Heart left ventricle (tissue), 16 donors: ENCODE data around the gene PTGDR2. TPM values are rescaled to one million over a fixed set of nuclear protein-coding genes. Genes with fewer than 3 reads are reported as not detected.

ENCODE experiments used
- ATAC-seq, 4 donors: fragments of 200-7000 bp; cut with Tn5 transposase; one replicate each; pipeline ENCODE4 v1.9.1; 2020 to 2022; ENCODE audit warnings: moderate library complexity in 4 of 4, mild to moderate bottlenecking in 3 of 4, moderate number of reproducible peaks in 1 of 4
- DNase-seq, 5 donors: peaks; one replicate each; pipeline ENCODE4 v3.0.0-alpha.2; 2020
- H3K27ac ChIP-seq, 12 donors: fragments of 200-600 bp; sonication (generic) in 4 of 12; one replicate each; pipeline versions ENCODE4 v1.5.0 to v1.8.0; 2016 to 2022; ENCODE audit warnings: mild to moderate bottlenecking in 2 of 12
- H3K27me3 ChIP-seq, 9 donors: fragments of 200-600 bp; sonication (generic) in 2 of 9; one replicate each; pipeline versions ENCODE4 v1.5.1 to v1.8.0; 2016 to 2022; ENCODE audit warnings: mild to moderate bottlenecking in 3 of 9
- H3K36me3 ChIP-seq, 9 donors: fragments of 200-600 bp; sonication (generic) in 2 of 9; one replicate each; pipeline versions ENCODE4 v1.5.0 to v1.8.0; 2018 to 2022; ENCODE audit warnings: mild to moderate bottlenecking in 2 of 9
- H3K4me1 ChIP-seq, 12 donors: fragments of 200-600 bp; sonication (generic) in 4 of 12; one replicate each; pipeline versions ENCODE4 v1.5.0 to v1.8.0; 2016 to 2022; ENCODE audit warnings: mild to moderate bottlenecking in 3 of 12
- H3K4me3 ChIP-seq, 12 donors: fragments of 200-600 bp; sonication (generic) in 4 of 12; one replicate each; pipeline versions ENCODE4 v1.5.0 to v1.8.0; 2017 to 2022; ENCODE audit warnings: mild to moderate bottlenecking in 9 of 12, moderate library complexity in 4 of 12
- H3K9me3 ChIP-seq, 12 donors: fragments of 200-600 bp; sonication (generic) in 4 of 12; one replicate each; pipeline versions ENCODE4 v1.5.0 to v1.8.0; 2016 to 2022; ENCODE audit warnings: mild to moderate bottlenecking in 1 of 12
- POLR2A ChIP-seq, 2 donors: fragments of 450-650 bp; IDR thresholded peaks; one replicate each; pipeline ENCODE4 v1.6.1; 2017; ENCODE audit warnings: antibody characterized with exemption in 2 of 2, mild to moderate bottlenecking in 2 of 2, moderate library complexity in 2 of 2
- whole genome bisulfite sequencing, 4 donors: extraction: QIAGEN DNeasy Blood & Tissue Kit in 2 of 4; methylation state at CpG; one replicate each; pipeline versions ENCODE4 v1.1.5 to v1.1.7; 2013 to 2018; 5-methylcytosine and 5-hydroxymethylcytosine counted together
- intact Hi-C, 10 donors: fragments of 100-400 bp; cut with DNase I; formaldehyde crosslinking; loops; one replicate each; pipeline versions ENCODE4 v1.11.1 to v1.14.2; 2022
- polyA plus RNA-seq, 2 donors: library from polyadenylated mRNA; stranded (reverse); fragments of 200-250 nt; gene quantifications; one replicate each; pipeline ENCODE4 v1.2.3, GENCODE V29; 2013
- total RNA-seq, 9 donors: library from RNA; depleted of rRNA in 2 of 9; stranded (reverse); fragments of >200 nt in 2 of 9; fragmentation: NEBNext Ultra II Directional in 3 of 9; extraction: Animal tissue kit (Norgen Biotek cat#: 25700) in 3 of 9; gene quantifications; one replicate each; pipeline versions ENCODE4 v1.1.0 to v1.2.4, GENCODE V29; 2016 to 2023
- TF ChIP-seq, protein P1 (sequence below), 12 donors: fragments of 200-600 bp; sonication (generic) in 4 of 12; IDR thresholded peaks; one replicate each; pipeline versions ENCODE4 v1.5.0 to v1.8.0; 2018 to 2022; ENCODE audit warnings: antibody characterized with exemption in 12 of 12, mild to moderate bottlenecking in 5 of 12
- donor health status: ischemic (EF 13 %, LVEDD 7.1; RV severe dilation, severe dysfunction).
- donor health status: healthy with polysubstance abuse.
- donor health status: DM: no; HTN: yes; CAD: no.
- donor health status: DM: no; HTN: no; CAD: no.
- donor health status: ischemic (EF 25% LVEDD 6.9; RV normal size, moderate dysfunction).
- donor health status: ischemic (EF 25% LVEDD 5.7; RV mildly dilated, moderate dysfunction).
- donor health status: healthy.
- donor health status: DM: yes; HTN: yes; CAD: no.
- donor health status: ischemic (EF 35%, LVEDD 5.7; RV mildly dilated, moderate dysfunction).
- donor health status: nonischemic (EF 11% LVEDD 7.7; RV severe dilation, severe dysfunction).
- donor health status: DM: yes; HTN: yes; CAD: no.
- donor health status: PGD.
- donor health status: ischemic (EF 29% LVEDD 5.4; RV normal size, mild dysfunction).
- donor health status: nonischemic (EF 23%, LVEDD 6.1; RV moderate dilation, normal function).

PTGDR2 gene
- total and polyA plus RNA-seq, 11 donors, result 0.61 to 7.9 (median 1.4) TPM

DNA sequence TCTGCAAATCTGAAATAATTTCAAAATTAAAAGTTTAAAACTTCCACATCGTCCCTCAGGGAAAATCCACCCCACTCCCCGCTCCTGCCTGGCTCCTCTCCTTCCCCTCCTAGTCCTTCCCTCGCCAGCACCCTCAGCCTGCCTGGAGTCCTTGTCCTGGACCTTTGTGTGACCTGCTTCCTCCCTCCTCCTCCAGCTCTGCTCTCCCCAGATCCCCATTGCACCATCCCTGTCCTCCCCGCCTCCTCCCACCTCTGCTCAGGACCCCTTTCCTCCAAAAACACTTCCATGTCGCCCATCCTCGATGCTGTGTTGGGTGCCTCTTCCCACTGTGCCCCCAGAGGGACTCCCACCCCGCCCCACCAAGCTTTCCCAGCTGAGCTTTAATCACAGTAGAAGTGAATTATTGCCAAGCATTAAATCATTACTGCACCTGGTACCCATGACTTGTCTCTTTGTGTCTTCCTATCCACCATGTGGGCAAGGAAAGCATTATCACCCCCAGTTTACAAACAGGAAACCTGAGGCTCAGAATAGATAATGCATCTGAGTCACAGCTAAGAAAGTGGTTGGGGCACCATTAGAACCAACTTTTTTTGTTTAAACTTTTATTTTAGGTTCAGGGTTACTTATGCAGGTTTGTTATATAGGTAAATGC, 9.2 kb upstream of the PTGDR2 start:
- no peak overlapping the region for H3K4me3 ChIP-seq

DNA sequence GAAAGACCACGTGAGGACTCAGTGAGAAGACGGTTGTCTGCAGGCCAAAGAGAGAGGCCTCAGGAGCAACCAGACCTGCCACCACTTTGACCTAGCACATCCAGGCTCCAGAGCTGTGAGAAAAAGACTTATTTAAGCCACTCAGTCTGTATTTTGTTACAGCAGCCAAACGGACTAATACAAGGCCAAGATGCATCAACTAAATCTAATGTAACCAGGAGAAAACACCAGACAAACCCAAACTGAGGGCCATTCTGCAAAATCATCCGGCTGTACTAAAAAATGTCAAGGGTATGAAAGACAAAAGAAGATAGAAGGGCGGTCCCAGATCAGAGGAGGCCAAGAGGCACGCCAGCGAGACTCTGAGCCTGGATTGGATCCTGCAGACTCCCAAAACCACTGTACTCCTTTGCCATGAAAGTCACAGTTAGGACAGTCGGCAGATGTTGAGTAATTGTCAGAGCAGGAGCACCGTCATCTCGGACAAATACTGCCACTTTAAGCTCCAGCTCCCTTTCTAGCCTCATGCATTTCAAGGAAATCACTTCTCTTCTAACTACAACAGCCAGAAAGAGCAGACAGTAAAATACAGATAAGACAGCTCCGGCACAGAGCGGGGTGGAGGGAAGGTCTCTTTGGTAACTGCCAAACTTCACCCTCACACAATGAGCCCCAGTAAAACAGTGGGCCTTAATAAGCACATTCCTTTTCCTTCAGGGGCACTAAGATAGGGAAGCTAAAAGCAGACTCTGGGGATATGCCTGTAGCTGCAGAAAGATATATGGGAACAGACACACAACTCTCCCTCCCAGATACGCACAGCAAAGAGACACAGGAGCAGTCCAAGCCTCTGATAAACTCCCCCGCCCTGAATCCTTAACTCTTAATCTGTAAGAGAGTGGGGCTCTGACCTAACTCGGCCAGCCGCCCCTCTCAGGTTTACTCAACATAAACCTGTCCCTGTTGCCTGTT, 8.1 kb upstream of the PTGDR2 start:
- ATAC-seq (no peak), DNase-seq (peak in 2 of 5 donors; percentile 6 to 10)
- Histone ChIP-seq H3K9me3 (no peaks in the 10 kb centered on the region), H3K27me3 (no peaks in the 10 kb centered on the region), H3K27ac (no peak overlapping the region), H3K4me3 (no peak overlapping the region), H3K4me1 (peaks cover 0 to 4% (median 0%) of the 10 kb centered on the region in 12 donors), H3K36me3 (no peaks in the 10 kb centered on the region)
- TF ChIP-seq, protein P1, sequence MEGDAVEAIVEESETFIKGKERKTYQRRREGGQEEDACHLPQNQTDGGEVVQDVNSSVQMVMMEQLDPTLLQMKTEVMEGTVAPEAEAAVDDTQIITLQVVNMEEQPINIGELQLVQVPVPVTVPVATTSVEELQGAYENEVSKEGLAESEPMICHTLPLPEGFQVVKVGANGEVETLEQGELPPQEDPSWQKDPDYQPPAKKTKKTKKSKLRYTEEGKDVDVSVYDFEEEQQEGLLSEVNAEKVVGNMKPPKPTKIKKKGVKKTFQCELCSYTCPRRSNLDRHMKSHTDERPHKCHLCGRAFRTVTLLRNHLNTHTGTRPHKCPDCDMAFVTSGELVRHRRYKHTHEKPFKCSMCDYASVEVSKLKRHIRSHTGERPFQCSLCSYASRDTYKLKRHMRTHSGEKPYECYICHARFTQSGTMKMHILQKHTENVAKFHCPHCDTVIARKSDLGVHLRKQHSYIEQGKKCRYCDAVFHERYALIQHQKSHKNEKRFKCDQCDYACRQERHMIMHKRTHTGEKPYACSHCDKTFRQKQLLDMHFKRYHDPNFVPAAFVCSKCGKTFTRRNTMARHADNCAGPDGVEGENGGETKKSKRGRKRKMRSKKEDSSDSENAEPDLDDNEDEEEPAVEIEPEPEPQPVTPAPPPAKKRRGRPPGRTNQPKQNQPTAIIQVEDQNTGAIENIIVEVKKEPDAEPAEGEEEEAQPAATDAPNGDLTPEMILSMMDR (IDR thresholded peaks at IDR 0.05), result no peak
- TF ChIP-seq POLR2A (IDR thresholded peaks at IDR 0.05), result no peak
- WGBS, 4 donors, result 60 to 69% (median 65%) methylated on average over 16 of the region's 16 CpGs
- intact Hi-C loops, result no loop called here

More for the DNA sequence above, 9.2 kb upstream of the PTGDR2 start:
- no peak overlapping the region for H3K27ac ChIP-seq
- no peaks in the 10 kb centered on the region for H3K9me3 ChIP-seq
- peaks cover 0 to 14% (median 0%) of the 10 kb centered on the region in 12 donors for H3K4me1 ChIP-seq
- DNase-seq, result no peak
- ATAC-seq, result no peak
- intact Hi-C loops, result no loop called here
- H3K36me3 ChIP-seq, result no peaks in the 10 kb centered on the region
- TF ChIP-seq, protein P1 (IDR thresholded peaks at IDR 0.05), result no peak
- WGBS, 4 donors, result 76 to 81% (median 78%) methylated on average over 7 of the region's 7 CpGs
- no peaks in the 10 kb centered on the region for H3K27me3 ChIP-seq

GRCh38 chr11:60862171-60862570, 6.4 kb upstream of the PTGDR2 start:
- 90 to 92% (median 91%) methylated on average over 9 of the region's 9 CpGs for WGBS, 4 donors
- DNase-seq (no peak), ATAC-seq (no peak)
- intact Hi-C loops, result no loop called here
- H3K9me3 ChIP-seq, result no peaks in the 10 kb centered on the region
- H3K36me3 ChIP-seq, result no peaks in the 10 kb centered on the region
- no peak for TF ChIP-seq POLR2A (IDR thresholded peaks at IDR 0.05)
- TF ChIP-seq, protein P1 (IDR thresholded peaks at IDR 0.05), result no peak
- H3K27ac ChIP-seq, result no peak overlapping the region
- no peak overlapping the region for H3K4me3 ChIP-seq
- peaks cover 0 to 6% (median 0%) of the 10 kb centered on the region in 12 donors for H3K4me1 ChIP-seq
- H3K27me3 ChIP-seq, result no peaks in the 10 kb centered on the region

DNA sequence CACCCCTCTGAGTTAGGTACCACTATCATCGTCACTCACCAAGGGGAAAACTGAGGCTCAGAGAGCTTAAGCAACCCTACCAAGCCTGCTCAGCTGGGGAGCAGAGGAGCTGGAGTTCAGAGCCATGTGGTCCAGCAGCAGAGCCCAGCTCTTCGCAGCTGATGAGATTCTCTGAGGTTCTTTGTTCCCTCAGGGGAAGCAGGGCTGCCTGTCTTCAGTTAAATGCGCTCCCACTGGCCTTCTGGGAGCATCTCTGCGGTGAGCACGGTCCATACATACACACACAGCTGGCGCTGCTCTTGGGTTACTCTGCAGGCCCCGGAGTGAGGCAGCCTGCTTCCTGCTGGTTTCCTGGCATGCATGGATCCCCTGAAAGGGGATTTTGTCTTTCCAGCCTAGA, 5.2 kb upstream of the PTGDR2 start:
- no peak overlapping the region for H3K27ac ChIP-seq
- no peaks in the 10 kb centered on the region for H3K27me3 ChIP-seq
- intact Hi-C loops, result no loop called here
- peak in 2 of 4 donors; percentile 19 to 34 for ATAC-seq
- no peak overlapping the region for H3K4me3 ChIP-seq
- 24 to 53% (median 45%) methylated on average over 7 of the region's 7 CpGs for WGBS, 4 donors
- H3K36me3 ChIP-seq, result no peaks in the 10 kb centered on the region
- TF ChIP-seq POLR2A (IDR thresholded peaks at IDR 0.05), result no peak
- TF ChIP-seq, protein P1 (IDR thresholded peaks at IDR 0.05), result no peak
- peak in 2 of 5 donors; percentile 11 to 47 for DNase-seq
- H3K4me1 ChIP-seq, result peaks cover 0 to 6% (median 0%) of the 10 kb centered on the region in 12 donors
- no peaks in the 10 kb centered on the region for H3K9me3 ChIP-seq
